DND-41 (cell line): Measurements from ENCODE around the gene CALML6.

ENCODE experiments used
- ATAC-seq: fragments of 200-7000 bp; cut with Tn5 transposase; 3 replicates; pipeline ENCODE4 v1.9.1; 2021; ENCODE audit warnings: low read depth; ENCODE audit not compliant: insufficient read depth
- DNase-seq: peaks from one replicate; pipeline ENCODE4 v3.0.0-alpha.2; 2020
- H2AFZ ChIP-seq: 2 replicates; pipeline ENCODE4 v1.6.0; 2012; ENCODE audit warnings: low read depth, low read length
- H3K27ac ChIP-seq: 2 replicates; pipeline ENCODE4 v1.5.1; 2012; ENCODE audit warnings: low read length, inconsistent platforms
- H3K27me3 ChIP-seq: fragments of 200-600 bp; sonication (generic); 2 replicates; pipeline ENCODE4 v1.6.0; 2012; ENCODE audit warnings: low read length, mild to moderate bottlenecking, inconsistent platforms; ENCODE audit not compliant: insufficient read depth, poor library complexity
- H3K36me3 ChIP-seq: 2 replicates; pipeline ENCODE4 v1.5.1; 2012; ENCODE audit warnings: low read length, inconsistent platforms; ENCODE audit not compliant: insufficient read depth
- H3K4me1 ChIP-seq: 2 replicates; pipeline ENCODE4 v1.5.1; 2012; ENCODE audit warnings: mild to moderate bottlenecking, low read length; ENCODE audit not compliant: insufficient read depth
- H3K4me2 ChIP-seq: 2 replicates; pipeline ENCODE4 v1.6.0; 2012; ENCODE audit warnings: mild to moderate bottlenecking, moderate library complexity, low read length, inconsistent platforms; ENCODE audit not compliant: insufficient read depth
- H3K4me3 ChIP-seq, 2 experiments: fragments of 200-600 bp in 1 of 2; shearing (Covaris generic) in 1 of 2; 2 replicates each; pipeline ENCODE4 v1.5.1; 2012 to 2016; ENCODE audit warnings: inconsistent platforms in 2 of 2, low read length in 2 of 2, mild to moderate bottlenecking in 2 of 2, low read depth in 1 of 2, moderate library complexity in 1 of 2
- H3K79me2 ChIP-seq: 2 replicates; pipeline ENCODE4 v1.6.0; 2012; ENCODE audit warnings: low read length, inconsistent platforms; ENCODE audit not compliant: insufficient read depth
- H3K9ac ChIP-seq: 2 replicates; pipeline ENCODE4 v1.6.0; 2012; ENCODE audit warnings: low read depth, mild to moderate bottlenecking, inconsistent platforms, low read length, moderate library complexity
- H3K9me3 ChIP-seq: 2 replicates; pipeline ENCODE4 v1.5.1; 2012; ENCODE audit warnings: low read length, moderate library complexity, mild to moderate bottlenecking, inconsistent platforms; ENCODE audit not compliant: insufficient read depth, severe bottlenecking
- H4K20me1 ChIP-seq: 2 replicates; pipeline ENCODE4 v1.6.0; 2012; ENCODE audit warnings: low read length; ENCODE audit not compliant: insufficient read depth
- CTCF ChIP-seq: IDR thresholded peaks from 2 replicates; pipeline ENCODE4 v1.5.1; 2012; ENCODE audit warnings: borderline replicate concordance, low read length, moderate library complexity, mild to moderate bottlenecking; ENCODE audit not compliant: poor library complexity, severe bottlenecking; ENCODE audit errors: extremely low read depth
- EZH2 ChIP-seq: IDR thresholded peaks from 3 replicates; pipeline ENCODE4 v1.6.1; 2012; ENCODE audit warnings: borderline replicate concordance, low read depth, mild to moderate bottlenecking, moderate library complexity, low read length, inconsistent platforms; ENCODE audit not compliant: severe bottlenecking

The CALML6 gene

GRCh38 chr1:1966071-1966740 lies 51.1 kb downstream of the CALML6 start:
- no peak for DNase-seq
- TF ChIP-seq CTCF (no peak), EZH2 (no peak)
- H3K27me3 ChIP-seq: no peaks in the 10 kb centered on the region

More at GRCh38 chr1:1966071-1966740, 51.1 kb downstream of the CALML6 start:
- no peak overlapping the region for H2AFZ ChIP-seq
- no peaks in the 10 kb centered on the region for H3K79me2 ChIP-seq
- H3K9ac ChIP-seq: no peak overlapping the region
- H4K20me1 ChIP-seq: no peaks in the 10 kb centered on the region; the same call in 1 of the 2 replicates
- no peak overlapping the region for H3K4me2 ChIP-seq
- no peaks in the 10 kb centered on the region for H3K36me3 ChIP-seq
- ATAC-seq: no peak
- no peak overlapping the region for H3K4me3 ChIP-seq
- no peaks in the 10 kb centered on the region for H3K4me1 ChIP-seq
- no peaks in the 10 kb centered on the region for H3K9me3 ChIP-seq
- H3K27ac ChIP-seq: no peak overlapping the region
